HUDEP-2 (cell line): ENCODE data around the gene ACAN.

Experiments used
- DNase-seq, 76 experiments: peaks; one replicate each; lab custom pipeline; 2025; ENCODE audit not compliant: unreplicated experiment in 76 of 76; lab: John Stamatoyannopoulos, UW

The ACAN gene

GRCh38 chr15:88900309-88900981, 97.2 kb downstream of the ACAN start:
- DNase-seq = no peak

- no peak for DNase-seq
Measured at GRCh38 chr15:88900982-88901418, 97.8 kb downstream of the ACAN start.

DNA sequence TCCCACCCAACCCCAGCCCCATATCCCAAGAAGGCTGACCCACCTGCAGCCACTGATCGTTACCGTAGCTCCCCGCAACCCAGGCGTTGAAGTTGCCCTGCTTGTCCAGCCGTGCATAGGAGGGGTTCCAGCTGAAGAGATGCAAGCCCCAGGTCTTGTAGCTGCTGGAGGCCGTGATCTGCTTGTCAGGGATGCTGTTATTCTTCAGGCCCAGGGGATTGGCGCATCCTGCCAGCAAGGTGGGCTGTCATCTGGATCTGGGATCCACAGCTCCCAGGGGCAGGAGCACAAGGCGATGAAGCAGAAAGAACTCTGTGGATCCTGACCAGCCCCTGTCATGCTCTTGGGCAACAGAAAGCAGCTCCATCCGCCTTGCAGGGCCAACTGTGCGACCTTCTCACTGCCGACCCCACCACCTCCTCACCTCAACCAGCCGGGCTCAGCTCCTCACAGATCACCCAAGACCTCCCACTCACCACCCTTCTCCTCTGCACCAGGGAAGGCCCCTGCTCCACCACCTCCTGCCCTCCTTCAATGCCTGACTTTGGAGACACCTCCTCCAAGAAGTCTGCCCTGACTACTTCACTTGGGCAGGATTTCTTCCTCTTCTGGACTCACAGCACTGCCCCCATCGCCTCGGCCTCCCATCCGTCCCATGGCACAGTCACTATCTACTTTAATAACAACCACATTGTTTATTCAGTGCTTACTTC, 98.4 kb downstream of the ACAN start:
- no peak for DNase-seq

DNA sequence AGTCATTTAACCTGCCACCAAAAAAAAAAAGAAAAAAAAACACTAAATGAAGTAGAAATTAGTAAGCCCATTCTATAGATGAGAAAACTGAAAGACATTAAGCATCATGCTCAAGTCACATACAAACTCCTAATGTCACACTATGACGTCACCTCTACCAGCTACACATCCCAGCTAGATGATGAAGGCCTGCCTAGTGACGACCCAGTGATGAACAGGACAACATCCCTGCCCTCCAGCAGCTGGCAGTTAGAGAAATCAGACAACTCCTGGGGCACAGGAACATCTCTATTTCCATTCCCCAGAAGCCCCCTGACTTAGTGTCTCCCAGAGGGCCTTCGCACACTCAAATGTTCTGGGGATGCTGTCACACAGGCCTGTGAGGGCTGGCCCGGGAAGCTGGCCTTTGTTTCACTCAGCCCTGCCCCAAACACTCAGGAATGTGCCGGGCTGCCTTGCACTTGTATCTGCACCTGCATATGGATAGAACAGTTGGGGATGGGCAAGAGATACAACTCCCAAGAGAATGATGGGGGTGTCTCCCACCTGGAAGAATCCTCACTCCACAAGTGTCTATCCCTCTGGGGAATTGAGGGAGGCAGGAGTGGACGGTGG, 99.1 kb downstream of the ACAN start:
- no peak for DNase-seq

- DNase-seq = no peak
Measured at GRCh38 chr15:88902846-88903245, 99.6 kb downstream of the ACAN start.

GRCh38 chr15:88904257-88904623, 101.0 kb downstream of the ACAN start:
- DNase-seq = no peak

GRCh38 chr15:88904624-88905327, 101.5 kb downstream of the ACAN start:
- DNase-seq = peak in 73 of 76 experiments; percentile 6 to 85 (median 68)

GRCh38 chr15:88905576-88905975, 102.3 kb downstream of the ACAN start:
- no peak for DNase-seq

- DNase-seq = no peak
Measured at GRCh38 chr15:88906130-88906529, 102.9 kb downstream of the ACAN start.

DNA sequence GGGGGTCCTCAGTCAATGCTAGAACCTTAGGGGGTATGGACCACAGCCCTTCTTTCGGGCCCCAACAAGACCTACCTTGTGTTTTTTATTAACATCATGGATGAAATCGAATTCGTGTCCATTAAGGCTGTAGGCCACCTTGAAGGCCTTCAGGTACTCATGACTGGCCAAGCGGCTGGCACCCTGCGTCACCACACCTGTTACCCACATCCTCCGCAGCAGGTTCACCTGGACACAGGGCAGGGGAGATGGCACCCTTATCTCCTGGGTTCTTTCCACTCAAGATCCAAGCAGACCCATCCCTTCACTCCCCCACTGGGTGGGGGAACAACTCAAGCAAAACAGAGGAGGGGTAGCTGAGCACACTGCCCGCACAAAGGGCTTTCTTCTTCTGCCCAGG, 103.3 kb downstream of the ACAN start:
- no peak for DNase-seq

DNA sequence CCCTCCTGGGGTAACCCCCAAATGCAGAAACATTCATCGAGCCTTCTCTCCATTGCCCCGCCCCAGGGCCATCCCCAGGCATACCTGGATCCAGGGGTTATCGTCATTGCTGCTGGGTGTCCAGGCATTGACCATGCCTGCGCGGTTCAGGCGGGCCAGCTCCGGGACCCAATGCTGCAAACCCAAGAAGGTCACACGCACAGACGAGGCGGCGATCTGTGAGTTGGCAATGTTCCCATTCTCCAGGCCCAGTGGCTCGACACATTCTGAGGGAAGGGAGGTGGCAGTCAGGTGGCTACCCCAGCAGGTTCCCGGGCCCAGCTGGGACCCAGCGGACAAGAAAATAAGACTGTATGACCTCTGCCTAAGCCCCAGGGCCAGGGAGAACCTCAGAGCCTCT, 103.9 kb downstream of the ACAN start:
- DNase-seq = no peak

GRCh38 chr15:88908123-88908522, 104.9 kb downstream of the ACAN start:
- DNase-seq = no peak

GRCh38 chr15:88908697-88909621, 105.7 kb downstream of the ACAN start:
- no peak for DNase-seq

DNA sequence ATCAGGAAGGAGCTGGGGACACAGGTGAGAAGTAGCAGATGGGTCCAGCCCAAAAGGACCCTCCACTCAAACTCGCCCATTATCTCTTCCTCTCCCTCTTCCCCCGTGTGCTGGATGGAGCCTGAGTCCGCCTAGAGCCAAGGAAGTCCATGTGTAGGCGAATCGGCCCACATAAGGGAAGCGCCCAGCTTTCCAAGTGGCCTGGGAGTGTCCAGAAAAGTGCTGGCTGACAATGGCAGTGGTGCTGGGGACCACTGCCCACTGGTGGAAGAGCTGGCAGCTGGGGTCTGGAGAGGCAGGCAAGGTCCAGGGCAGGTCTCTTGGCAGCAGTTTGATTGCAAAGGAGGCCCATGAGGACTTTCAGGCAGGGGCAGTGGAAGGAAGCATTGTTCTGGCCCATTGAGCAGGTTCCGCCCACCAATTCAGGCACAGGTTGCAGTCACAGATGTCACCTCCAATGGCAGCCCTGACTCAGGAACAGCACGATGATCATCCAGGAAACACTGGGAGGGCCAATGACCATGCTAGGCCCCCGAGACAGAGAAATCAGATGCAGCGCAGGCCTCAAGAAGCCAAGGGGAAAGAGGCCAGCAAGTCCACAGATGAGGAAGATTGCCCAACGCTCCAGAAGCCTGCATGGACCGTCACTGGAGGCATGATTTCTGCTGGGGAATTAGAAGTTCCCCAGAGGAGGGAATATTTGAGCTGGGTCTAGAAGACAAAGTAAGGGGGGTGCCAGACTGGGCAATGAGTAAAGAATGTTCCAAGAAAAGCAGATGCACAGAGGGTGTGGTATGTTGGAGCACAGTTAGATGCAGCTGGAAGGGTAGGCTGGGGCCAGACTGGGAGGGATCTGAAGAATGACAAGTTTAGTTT, 107.0 kb downstream of the ACAN start:
- no peak for DNase-seq

GRCh38 chr15:88911766-88912118, 108.5 kb downstream of the ACAN start:
- DNase-seq = no peak

GRCh38 chr15:88912500-88912921, 109.3 kb downstream of the ACAN start:
- no peak for DNase-seq

- peak in 56 of 76 experiments; percentile 8 to 72 (median 51) for DNase-seq
Measured at GRCh38 chr15:88913017-88913849, 110.0 kb downstream of the ACAN start, which contains the start of gene MFGE8. Gene MFGE8, minus strand, starts transcription at chr15:88913379. Its CDS starts 60 bp downstream, at chr15:88913319.

- DNase-seq = no peak
Measured at GRCh38 chr15:88913850-88914169, 110.6 kb downstream of the ACAN start.

- DNase-seq = no peak
Measured at GRCh38 chr15:88915354-88915753, 112.1 kb downstream of the ACAN start.
